AG04450 (cell line): ENCODE results near the gene FAM131A. TPM values are rescaled to one million over a fixed set of nuclear protein-coding genes. Genes with fewer than 3 reads are reported as not detected.

Experiments
- CTCF ChIA-PET: fragments of 300-600, 350-600 bp; formaldehyde crosslinking; extraction: SDS; loops from one replicate; lab custom pipeline; 2022; ENCODE audit warnings: antibody characterized with exemption, inconsistent platforms; lab: Charles Lee
- POLR2A ChIA-PET: fragments of 350-600 bp; formaldehyde crosslinking; extraction: SDS; loops from one replicate; lab custom pipeline; 2021; ENCODE audit warnings: antibody characterized with exemption, inconsistent platforms; lab: Yijun Ruan, JAX
- DNase-seq: peaks from one replicate; pipeline ENCODE4 v3.0.0-alpha.2; 2011; ENCODE audit warnings: low read depth, low spot score
- H3K27ac ChIP-seq: one replicate; pipeline ENCODE4 v1.5.1; 2012; ENCODE audit warnings: low read depth, low read length, control low read depth
- H3K27me3 ChIP-seq: one replicate; pipeline ENCODE4 v1.6.0; 2012; ENCODE audit warnings: low read length; ENCODE audit not compliant: control insufficient read depth, insufficient read depth
- H3K4me3 ChIP-seq: 2 replicates; pipeline ENCODE4 v1.5.1; 2011; ENCODE audit warnings: mild to moderate bottlenecking, low read depth, low read length, control low read depth
- H3K9me3 ChIP-seq: 2 replicates; pipeline ENCODE4 v1.5.1; 2012; ENCODE audit warnings: low read length; ENCODE audit not compliant: control insufficient read depth, insufficient read depth
- CTCF ChIP-seq: IDR thresholded peaks from 2 replicates; pipeline ENCODE4 v1.5.1; 2011; ENCODE audit warnings: low read depth, low read length, control low read depth, inconsistent platforms
- polyA plus RNA-seq: library from polyadenylated mRNA; depleted of rRNA; stranded (reverse); fragments of >200 nt; gene quantifications from 2 replicates; pipeline ENCODE4 v1.2.3, GENCODE V29; 2011

Gene FAM131A
- polyA plus RNA-seq, 1 experiment = 8.5 TPM

- POLR2A ChIA-PET = no interaction called here
- Histone ChIP-seq H3K9me3 (no peaks in the 10 kb centered on the region), H3K27me3 (peaks cover 42% of the 10 kb centered on the region), H3K4me3 (no peak overlapping the region), H3K27ac (no peak overlapping the region)
- no peak for DNase-seq
- CTCF ChIA-PET = interaction anchor here (1.5 kb wide), 1 partner anchor 126 kb away, joined by 3 read pairs; no protein-coding TSS in a partner anchor
- no peak for TF ChIP-seq CTCF
Measured at GRCh38 chr3:184387174-184387714, 49.8 kb downstream of the FAM131A start.

DNA sequence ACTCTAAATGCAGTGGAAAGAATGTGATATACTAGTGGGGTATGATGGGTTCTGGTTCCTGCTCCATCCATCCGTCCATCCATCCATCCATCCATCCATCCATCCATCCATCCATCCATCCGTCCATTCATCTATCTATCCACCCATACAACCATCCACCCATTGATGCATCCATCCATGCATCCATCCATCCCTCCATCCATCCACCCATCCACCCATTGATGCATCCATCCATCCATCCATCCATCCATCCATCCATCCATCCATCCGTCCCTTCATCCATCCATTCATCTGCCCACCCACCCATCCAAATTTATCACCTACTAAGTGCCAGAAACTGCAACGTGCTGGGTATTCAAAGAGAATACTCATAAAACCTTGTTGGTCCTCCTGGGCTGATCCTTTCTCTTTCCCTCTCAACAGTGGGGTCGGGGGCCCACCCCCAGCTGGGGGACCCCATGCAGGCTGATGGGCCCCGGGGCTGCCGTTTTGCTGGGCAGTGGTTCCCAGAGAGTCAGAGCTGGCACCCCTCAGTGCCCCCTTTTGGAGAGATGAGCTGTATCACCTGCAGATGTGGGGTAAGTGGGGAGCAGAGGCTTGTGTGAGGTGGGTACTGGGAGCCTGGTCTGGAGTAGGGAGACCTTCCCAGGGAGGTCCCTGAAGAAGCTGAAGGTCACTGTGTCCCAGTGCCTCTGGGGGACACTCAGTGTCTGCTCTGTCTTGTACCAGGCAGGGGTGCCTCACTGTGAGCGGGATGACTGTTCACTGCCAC, 51.0 kb downstream of the FAM131A start:
- Histone ChIP-seq H3K27ac (no peak overlapping the region), H3K27me3 (peaks cover 32% of the 10 kb centered on the region), H3K4me3 (no peak overlapping the region), H3K9me3 (no peaks in the 10 kb centered on the region)
- ChIA-PET POLR2A (no interaction called here), CTCF (no interaction called here)
- TF ChIP-seq CTCF = no peak
- no peak for DNase-seq

GRCh38 chr3:184388936-184389230, 51.5 kb downstream of the FAM131A start:
- CTCF ChIA-PET = no interaction called here
- no peaks in the 10 kb centered on the region for H3K9me3 ChIP-seq
- POLR2A ChIA-PET = no interaction called here
- no peak for DNase-seq
- no peak overlapping the region for H3K27ac ChIP-seq
- no peak overlapping the region for H3K4me3 ChIP-seq
- no peak for TF ChIP-seq CTCF
- H3K27me3 ChIP-seq = peaks cover 32% of the 10 kb centered on the region

- ChIA-PET CTCF (no interaction called here), POLR2A (no interaction called here)
- H3K4me3 ChIP-seq = no peak overlapping the region
- no peaks in the 10 kb centered on the region for H3K9me3 ChIP-seq
- peaks cover 32% of the 10 kb centered on the region for H3K27me3 ChIP-seq
- no peak overlapping the region for H3K27ac ChIP-seq
- no peak for TF ChIP-seq CTCF
- DNase-seq = no peak
Measured at GRCh38 chr3:184389384-184389783, 52.0 kb downstream of the FAM131A start.

DNA sequence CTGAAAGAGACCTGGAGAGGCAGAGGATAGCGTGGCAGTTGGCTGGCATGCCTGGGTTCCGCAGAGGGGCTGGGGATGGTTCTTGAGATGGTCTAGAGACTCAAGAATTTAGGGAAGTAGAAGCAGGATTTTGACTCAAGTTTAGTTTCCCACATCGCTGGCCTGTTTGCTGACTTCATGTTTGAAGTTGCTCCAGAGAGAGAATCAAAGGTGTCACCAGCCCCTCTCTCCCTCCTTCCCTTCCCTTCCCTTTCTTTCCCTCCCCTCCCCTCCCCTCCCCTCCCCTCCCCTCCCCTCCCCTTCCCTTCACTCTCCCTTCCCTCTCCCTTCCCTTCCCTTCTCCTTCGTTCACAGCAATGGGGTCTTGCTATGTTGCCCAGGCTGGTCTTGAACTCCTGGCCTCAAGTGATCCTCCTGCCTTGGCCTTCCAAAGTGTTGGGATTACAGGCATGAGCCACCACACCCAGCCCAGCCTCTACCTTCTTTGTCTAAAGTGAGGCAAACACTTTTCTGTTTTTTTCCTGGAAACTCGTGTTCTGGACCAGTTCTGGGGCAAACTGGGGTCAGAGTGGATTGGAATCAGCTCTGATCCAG, 52.6 kb downstream of the FAM131A start:
- DNase-seq = no peak
- H3K27me3 ChIP-seq = peaks cover 34% of the 10 kb centered on the region
- no peak for TF ChIP-seq CTCF
- POLR2A ChIA-PET = no interaction called here
- no peaks in the 10 kb centered on the region for H3K9me3 ChIP-seq
- CTCF ChIA-PET = interaction anchor here (1.0 kb wide), 1 partner anchor 19 kb away, joined by 6 read pairs; no protein-coding TSS in a partner anchor
- no peak overlapping the region for H3K4me3 ChIP-seq
- no peak overlapping the region for H3K27ac ChIP-seq
